Left forelimb (tissue), 1 donor: ENCODE measurements around the gene EFCAB6.

Experiments
- DNase-seq: peaks from one replicate; pipeline ENCODE4 v3.0.0-alpha.2; 2018; ENCODE audit warnings: low spot score

Gene EFCAB6

GRCh38 chr22:43505423-43505822 is 306.7 kb downstream of the EFCAB6 start:
- no peak for DNase-seq

- DNase-seq, result no peak
Measured at GRCh38 chr22:43504666-43505261, 307.3 kb downstream of the EFCAB6 start.

- no peak for DNase-seq
Measured at GRCh38 chr22:43504068-43504467, 308.0 kb downstream of the EFCAB6 start.

GRCh38 chr22:43502306-43502874 is 309.7 kb downstream of the EFCAB6 start:
- DNase-seq, result no peak

DNA sequence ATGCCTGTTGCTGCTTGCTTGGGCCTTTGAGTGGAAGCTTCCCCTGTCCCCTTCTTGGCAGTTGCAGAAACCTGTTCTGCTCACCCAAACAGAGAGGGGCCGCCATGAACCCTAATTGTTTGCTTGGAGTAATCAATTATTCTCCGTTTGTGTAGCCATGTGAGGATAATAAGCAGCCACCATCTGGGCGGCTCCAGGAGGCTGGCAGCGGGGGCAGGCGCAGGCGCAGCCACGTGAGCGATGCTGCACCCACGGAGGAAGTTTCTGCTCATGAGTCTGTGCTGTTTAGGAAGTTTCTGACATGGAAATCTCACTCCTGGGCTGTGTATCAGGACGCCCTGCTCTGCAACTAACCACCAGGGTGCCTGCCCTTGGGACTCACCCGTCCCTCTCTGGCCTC is 310.2 kb downstream of the EFCAB6 start:
- DNase-seq, result no peak

DNA sequence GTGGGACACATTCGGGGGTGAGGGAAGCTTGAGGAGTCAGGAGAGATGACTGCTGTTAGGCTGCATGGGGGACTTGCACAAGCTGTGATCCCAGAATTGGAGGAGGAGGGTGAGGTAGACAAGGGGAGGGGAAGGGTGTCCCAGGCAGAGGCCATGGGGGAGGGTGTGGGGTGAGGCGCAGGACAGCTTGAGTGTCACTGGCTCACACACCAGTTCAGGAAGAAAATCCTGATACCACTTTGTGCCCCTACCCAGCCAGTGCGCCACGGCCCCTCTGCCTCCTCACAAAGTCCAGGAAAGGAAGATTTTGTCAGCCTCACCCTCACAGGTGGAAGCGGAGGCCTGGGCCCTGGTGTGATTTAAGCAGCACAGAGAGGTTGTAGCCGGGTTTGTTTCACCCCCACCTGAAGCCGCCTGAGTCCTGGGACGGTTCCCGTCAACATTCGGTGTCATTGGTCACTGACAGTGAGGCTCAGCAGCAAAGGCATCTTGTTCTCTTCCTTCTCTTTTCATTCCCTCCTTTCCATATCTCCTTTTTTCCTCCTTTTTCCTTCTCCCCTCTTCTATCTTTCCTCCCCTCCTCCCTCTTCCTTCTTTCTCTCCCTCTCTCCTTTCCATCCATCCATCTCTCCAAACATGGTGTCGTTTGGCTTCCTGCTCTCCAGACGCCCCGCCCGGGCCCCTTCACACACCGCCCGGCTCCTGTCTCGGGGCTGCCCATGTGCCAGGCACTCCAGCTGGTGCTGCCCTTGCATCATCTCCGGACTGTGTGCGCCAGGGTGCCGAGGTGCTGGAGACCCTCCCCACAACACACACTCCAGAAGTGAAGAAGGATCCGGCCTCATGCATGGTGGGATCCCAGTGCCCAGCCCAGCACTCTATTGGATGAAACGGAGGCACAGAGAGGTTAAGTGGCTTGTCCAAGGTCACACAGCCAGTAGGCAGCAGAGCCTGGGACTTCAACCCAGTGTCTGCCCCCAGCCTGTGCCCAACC is 311.0 kb downstream of the EFCAB6 start:
- no peak for DNase-seq

DNA sequence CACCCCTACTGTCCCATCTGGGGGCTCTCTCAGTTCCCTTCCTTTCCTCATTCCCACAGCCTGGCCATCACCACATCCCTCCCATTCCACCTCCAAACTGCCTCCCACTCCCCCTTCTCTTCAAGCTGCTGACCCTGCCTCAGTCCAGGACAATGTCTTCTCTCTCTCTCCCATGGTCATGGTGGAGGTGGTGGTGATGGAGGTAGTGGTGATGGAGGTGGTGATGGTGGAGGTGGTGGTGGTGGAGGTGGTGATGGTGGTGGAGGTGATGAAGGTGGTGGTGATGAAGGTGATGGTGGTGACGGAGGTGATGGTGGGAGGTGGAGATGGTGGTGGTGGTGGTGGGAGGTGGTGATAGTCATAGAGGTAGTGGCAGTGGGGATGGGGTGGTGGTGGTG is 313.2 kb downstream of the EFCAB6 start:
- DNase-seq, result no peak

DNA sequence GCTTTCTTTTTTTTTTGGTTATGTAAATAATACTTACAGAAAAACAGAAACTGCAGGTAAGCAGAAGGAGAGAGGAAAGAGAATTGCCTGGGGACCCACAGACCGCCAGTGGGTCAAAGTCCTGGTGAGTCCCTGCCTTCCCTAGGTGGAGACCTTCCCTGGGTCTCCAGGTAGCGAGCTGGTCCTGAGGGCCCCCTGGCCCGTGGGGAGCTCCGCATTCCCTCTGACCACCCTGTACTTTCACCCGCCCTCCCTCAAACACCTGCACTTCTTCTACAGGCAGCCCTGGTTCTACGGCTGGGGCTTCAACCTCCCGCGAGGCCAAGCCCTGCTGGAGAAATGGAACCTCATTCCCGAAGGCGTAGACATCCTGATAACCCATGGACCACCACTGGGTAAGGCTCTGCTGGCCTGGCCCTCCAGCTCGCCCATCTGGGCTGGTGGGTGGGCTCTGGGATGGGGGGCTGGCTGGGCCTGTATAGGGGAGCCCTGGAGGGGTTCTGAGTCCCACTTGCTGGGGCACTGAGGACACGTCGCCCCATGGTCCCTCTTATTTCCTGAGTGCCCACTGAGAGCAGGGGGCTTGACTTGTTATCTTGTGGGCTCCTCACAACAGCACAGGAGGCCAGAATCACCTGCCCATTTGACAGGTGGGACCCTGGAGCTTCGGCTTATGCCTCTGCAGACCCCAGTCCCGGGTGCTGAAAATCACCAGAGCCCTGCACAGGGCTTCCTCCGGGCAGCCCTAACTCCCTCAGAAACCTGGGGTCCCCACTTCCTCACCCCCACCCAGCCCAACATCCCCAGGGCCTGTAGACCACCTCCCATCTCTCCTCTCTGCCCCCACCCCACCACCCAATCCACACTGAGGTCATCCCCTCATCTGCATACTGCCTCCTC is 313.9 kb downstream of the EFCAB6 start:
- DNase-seq, result no peak

- no peak for DNase-seq
Measured at GRCh38 chr22:43493297-43493696, 318.8 kb downstream of the EFCAB6 start.

DNA sequence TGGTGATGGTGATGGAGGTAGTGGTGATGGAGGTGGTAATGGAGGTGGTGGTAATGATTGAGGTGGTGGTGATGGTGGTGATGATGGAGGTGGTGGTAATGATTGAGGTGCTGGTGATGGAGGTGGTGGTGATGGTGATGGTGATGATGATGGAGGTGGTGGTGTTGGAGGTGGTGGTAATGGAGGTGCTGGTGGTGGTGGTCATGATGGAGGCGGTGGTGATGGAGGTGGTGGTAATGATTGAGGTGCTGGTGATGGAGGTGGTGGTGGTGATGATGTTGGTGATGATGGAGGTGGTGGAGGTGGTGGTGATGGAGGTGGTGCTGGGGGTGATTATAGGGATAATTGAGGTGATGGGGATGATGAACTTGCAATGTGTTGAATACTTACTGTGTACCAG is 320.4 kb downstream of the EFCAB6 start:
- DNase-seq, result no peak

GRCh38 chr22:43491177-43491576 is 320.9 kb downstream of the EFCAB6 start:
- DNase-seq, result no peak

- DNase-seq, result no peak
Measured at GRCh38 chr22:43490311-43490710, 321.8 kb downstream of the EFCAB6 start.

GRCh38 chr22:43488937-43489336 is 323.2 kb downstream of the EFCAB6 start:
- DNase-seq, result no peak

- no peak for DNase-seq
Measured at GRCh38 chr22:43488031-43488866, 323.9 kb downstream of the EFCAB6 start.

DNA sequence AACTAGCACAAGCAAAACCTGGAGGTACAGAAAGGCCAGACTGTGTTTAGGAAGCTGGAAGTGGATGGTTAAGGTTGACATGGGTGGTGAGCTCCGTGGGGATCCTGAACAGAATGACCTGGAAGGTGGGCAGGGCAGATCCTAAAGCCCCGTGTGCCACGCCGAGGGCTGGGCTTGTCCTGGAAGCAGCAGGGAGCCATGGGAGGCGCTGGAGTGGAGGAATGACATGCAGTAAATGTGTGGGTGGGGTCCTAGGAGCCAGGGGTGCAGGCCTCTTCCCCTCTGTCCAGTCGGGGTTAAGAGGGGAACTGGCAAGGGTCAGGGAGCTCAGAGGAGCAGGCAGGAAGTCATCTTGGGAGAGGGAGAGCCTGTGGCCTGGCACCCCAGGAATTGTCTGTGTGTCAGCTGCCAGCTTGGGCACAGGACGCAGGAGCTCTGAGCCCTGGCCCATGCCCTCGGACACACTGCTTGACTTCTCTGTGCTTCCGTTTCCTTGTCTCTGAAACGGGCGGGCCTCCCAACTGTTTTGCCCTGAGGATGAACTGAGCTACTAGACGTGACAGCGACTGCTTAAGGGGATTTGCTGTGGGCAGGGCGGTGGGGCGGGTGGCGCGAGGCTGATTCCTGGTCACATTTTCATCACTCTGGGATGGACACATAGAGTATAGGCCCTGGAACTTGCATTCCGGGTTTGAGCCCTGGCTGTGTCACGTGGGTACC is 324.6 kb downstream of the EFCAB6 start:
- DNase-seq, result no peak

DNA sequence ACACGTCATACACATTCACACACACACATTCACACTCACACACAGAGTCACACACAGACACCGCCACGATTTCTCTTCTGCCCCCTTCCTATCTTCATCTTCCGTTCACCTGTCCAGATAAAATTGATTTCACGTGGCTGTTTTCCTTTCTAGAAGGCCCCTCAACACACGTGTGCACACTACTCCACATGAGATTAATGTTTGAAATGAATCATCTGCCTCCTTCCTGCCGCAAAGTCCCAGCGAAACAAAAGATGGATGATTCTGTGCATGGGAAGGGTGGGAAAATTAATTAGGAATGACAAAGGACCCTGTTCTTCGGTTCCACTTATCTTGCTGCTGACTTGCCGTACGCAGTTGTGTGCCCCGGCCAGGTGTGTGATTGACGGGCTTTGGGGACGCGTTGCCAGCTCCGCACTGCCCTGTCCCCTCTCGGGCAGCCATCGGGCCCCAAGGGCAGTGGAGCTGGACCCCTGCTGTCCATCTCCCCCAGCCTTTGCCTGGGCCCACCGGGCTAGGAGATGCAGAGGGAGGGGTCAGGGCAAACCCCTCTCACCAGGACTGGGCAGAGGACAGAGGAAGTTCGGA is 326.5 kb downstream of the EFCAB6 start:
- DNase-seq, result no peak

DNA sequence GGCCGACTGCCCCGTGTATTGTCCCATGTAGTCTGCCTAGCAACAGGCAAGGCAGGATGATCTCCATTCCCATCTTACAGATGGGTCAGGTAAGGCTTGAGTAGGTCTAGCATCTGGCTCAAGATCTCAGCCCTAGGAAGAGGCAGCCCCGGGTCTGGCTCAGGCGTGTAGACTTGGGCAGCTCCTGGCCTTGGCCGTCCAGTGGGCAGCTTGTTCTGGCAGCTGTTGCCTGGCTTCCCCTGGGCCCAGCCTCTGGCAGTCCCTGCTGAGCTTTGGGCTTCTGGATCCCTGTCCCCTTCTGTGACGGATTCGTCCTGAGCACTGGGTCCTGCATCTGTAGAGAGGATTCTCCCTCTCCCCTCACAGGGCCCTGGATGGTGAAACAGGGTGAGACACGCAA is 327.9 kb downstream of the EFCAB6 start:
- DNase-seq, result no peak

DNA sequence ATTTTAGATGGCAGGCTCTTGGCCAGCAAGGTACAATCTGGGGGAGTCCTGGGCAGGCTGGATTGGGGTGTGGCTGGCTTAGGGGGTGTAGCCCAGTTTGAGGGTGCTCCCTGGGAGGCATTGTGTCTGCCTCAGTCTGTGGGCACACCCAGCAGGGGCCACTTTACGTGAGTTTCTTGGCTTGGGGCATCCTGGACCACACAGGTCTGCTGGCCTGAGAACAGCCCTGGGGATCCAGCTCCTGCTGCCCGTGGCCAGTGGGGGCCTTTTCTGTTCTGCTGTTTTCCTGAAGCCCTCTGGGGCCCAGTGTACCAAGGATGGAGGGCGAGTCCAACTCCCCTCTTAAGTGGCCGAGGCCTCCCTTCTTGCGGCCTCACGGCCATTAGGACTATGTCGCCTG is 328.4 kb downstream of the EFCAB6 start:
- DNase-seq, result no peak

GRCh38 chr22:43483266-43483665 is 328.8 kb downstream of the EFCAB6 start:
- no peak for DNase-seq

DNA sequence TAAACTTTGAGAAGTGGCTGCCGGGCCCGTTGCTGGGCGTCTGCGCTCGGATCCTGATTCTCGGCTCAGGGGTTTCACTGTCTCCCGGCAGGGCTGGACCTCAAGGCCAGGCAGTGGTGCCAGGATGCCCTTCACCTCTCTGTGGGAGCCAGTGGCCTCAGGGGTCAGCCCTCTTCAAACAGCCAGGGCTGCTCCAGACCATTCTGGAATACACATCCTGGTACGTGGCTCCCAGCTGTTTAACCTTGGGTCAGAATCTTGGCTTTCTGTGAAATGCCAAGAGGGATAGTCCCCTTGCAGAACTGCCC is 329.8 kb downstream of the EFCAB6 start:
- DNase-seq, result no peak
